Prostate gland (tissue), 2 donors: Measurements from ENCODE around the gene MDFI. TPM values are rescaled to one million over a fixed set of nuclear protein-coding genes. Genes with fewer than 3 reads are reported as not detected.

Experiments
- DNase-seq: peaks from one replicate; pipeline ENCODE4 v3.0.0-alpha.2; 2019; ENCODE audit warnings: low spot score
- H3K27ac ChIP-seq, 2 donors: fragments of 200-600 bp; sonication (generic); 2 replicates each; pipeline ENCODE4 v1.5.1; 2017 to 2019
- H3K27me3 ChIP-seq: fragments of 200-600 bp; sonication (generic); replicated peaks from 2 replicates; pipeline ENCODE4 v1.5.1; 2019; ENCODE audit not compliant: insufficient read depth
- H3K36me3 ChIP-seq, 2 donors: fragments of 200-600 bp; sonication (generic); 1 replicate in 1 of 2; 2 replicates in 1 of 2; pipeline versions ENCODE4 v1.5.1 to v1.8.1; 2017 to 2019
- H3K4me1 ChIP-seq: fragments of 200-600 bp; sonication (generic); replicated peaks from 2 replicates; pipeline ENCODE4 v1.5.1; 2019
- H3K4me3 ChIP-seq, 2 donors: fragments of 200-600 bp; sonication (generic); 2 replicates each; pipeline ENCODE4 v1.5.1; 2017 to 2019
- H3K9me3 ChIP-seq: fragments of 200-600 bp; sonication (generic); 2 replicates; pipeline ENCODE4 v1.5.1; 2017
- CTCF ChIP-seq, 4 experiments: fragments of 200-600 bp in 2 of 4; fragments of 450-650 bp in 2 of 4; sonication (generic) in 2 of 4; IDR thresholded peaks; 1 replicate in 3 of 4; 2 replicates in 1 of 4; pipeline ENCODE4 v1.5.1; 2016 to 2019; ENCODE audit warnings: antibody characterized with exemption in 4 of 4, mild to moderate bottlenecking in 2 of 4, moderate library complexity in 2 of 4
- POLR2A ChIP-seq: fragments of 450-650 bp; IDR thresholded peaks from one replicate; pipeline ENCODE4 v1.6.1; 2016; ENCODE audit warnings: antibody characterized with exemption, mild to moderate bottlenecking
- POLR2AphosphoS5 ChIP-seq: sonication (generic); formaldehyde crosslinking; IDR thresholded peaks from one replicate; pipeline ENCODE4 v1.6.1; 2017; ENCODE audit warnings: antibody characterized with exemption
- WGBS: methylation state at CpG from one replicate; pipeline ENCODE4 v1.1.5; 2018; 5-methylcytosine and 5-hydroxymethylcytosine counted together
- intact Hi-C: fragments of 100-400 bp; cut with DNase I; formaldehyde crosslinking; loops from one replicate; pipeline ENCODE4 v1.14.2; 2022
- total RNA-seq, 2 donors: library from RNA; depleted of rRNA; stranded (reverse); fragments of >200 nt; gene quantifications; one replicate each; pipeline ENCODE4 v1.1.0, GENCODE V29; 2016

The MDFI gene
- total RNA-seq, 2 donors from 2014 or later: 31.8 to 77.9 TPM

GRCh38 chr6:41674231-41675000 is 36.1 kb downstream of the MDFI start:
- Histone ChIP-seq H3K9me3 (no peaks in the 10 kb centered on the region), H3K27ac (no peak overlapping the region), H3K36me3 (no peaks in the 10 kb centered on the region), H3K4me3 (no peak overlapping the region), H3K27me3 (no peaks in the 10 kb centered on the region), H3K4me1 (no peaks in the 10 kb centered on the region)
- no peak for DNase-seq
- no peak for TF ChIP-seq POLR2AphosphoS5
- WGBS: 89% methylated on average over 7 of the region's 7 CpGs
- intact Hi-C loops: no loop called here

- Histone ChIP-seq H3K36me3 (no peaks in the 10 kb centered on the region), H3K9me3 (no peaks in the 10 kb centered on the region), H3K27ac (no peak overlapping the region), H3K27me3 (no peaks in the 10 kb centered on the region), H3K4me1 (no peaks in the 10 kb centered on the region), H3K4me3 (no peak overlapping the region)
- 81% methylated on average over 6 of the region's 6 CpGs for WGBS
- no peak for DNase-seq
- no peak for TF ChIP-seq POLR2AphosphoS5
- TF ChIP-seq CTCF (IDR thresholded peaks at IDR 0.05): no peak
- no peak for TF ChIP-seq POLR2A
- intact Hi-C loops: no loop called here
These were observed 37.0 kb downstream of the MDFI start for GRCh38 chr6:41675176-41675775.

- H3K27me3 ChIP-seq: no peaks in the 10 kb centered on the region
- H3K4me1 ChIP-seq: no peaks in the 10 kb centered on the region
- intact Hi-C loops: no loop called here
- DNase-seq: no peak
- H3K4me3 ChIP-seq: no peak overlapping the region
- no peaks in the 10 kb centered on the region for H3K9me3 ChIP-seq
- H3K27ac ChIP-seq: no peak overlapping the region
- no peaks in the 10 kb centered on the region for H3K36me3 ChIP-seq
- WGBS: 91% methylated on average over 6 of the region's 6 CpGs
- TF ChIP-seq POLR2A: no peak
- TF ChIP-seq POLR2AphosphoS5: no peak
These were observed 37.7 kb downstream of the MDFI start for GRCh38 chr6:41675992-41676391.

GRCh38 chr6:41676431-41676830 is 38.2 kb downstream of the MDFI start:
- no peaks in the 10 kb centered on the region for H3K9me3 ChIP-seq
- no peak for DNase-seq
- 78% methylated on average over 5 of the region's 5 CpGs for WGBS
- TF ChIP-seq POLR2A (no peak), CTCF (IDR thresholded peaks at IDR 0.05) (no peak), POLR2AphosphoS5 (no peak)
- H3K27me3 ChIP-seq: no peaks in the 10 kb centered on the region
- intact Hi-C loops: no loop called here
- H3K36me3 ChIP-seq: no peaks in the 10 kb centered on the region
- no peak overlapping the region for H3K27ac ChIP-seq
- H3K4me1 ChIP-seq: no peaks in the 10 kb centered on the region
- H3K4me3 ChIP-seq: no peak overlapping the region

GRCh38 chr6:41677124-41677921 is 39.1 kb downstream of the MDFI start:
- DNase-seq: no peak
- WGBS: 79% methylated on average over 24 of the region's 25 CpGs
- Histone ChIP-seq H3K27me3 (no peaks in the 10 kb centered on the region), H3K9me3 (no peaks in the 10 kb centered on the region), H3K4me1 (no peaks in the 10 kb centered on the region), H3K4me3 (no peak overlapping the region), H3K36me3 (no peaks in the 10 kb centered on the region), H3K27ac (no peak overlapping the region)
- intact Hi-C loops: no loop called here
- no peak for TF ChIP-seq POLR2AphosphoS5
- no peak for TF ChIP-seq CTCF (IDR thresholded peaks at IDR 0.05)
- TF ChIP-seq POLR2A: no peak
